Endodermal cell (in vitro differentiated cells): ENCODE data around the gene XPO6. TPM values are rescaled to one million over a fixed set of nuclear protein-coding genes. Genes with fewer than 3 reads are reported as not detected.

Experiments
- DNase-seq: peaks from one replicate; pipeline ENCODE4 v3.0.0-alpha.2; 2017
- H3K27ac ChIP-seq: 2 replicates; pipeline ENCODE4 v1.5.1; 2013; ENCODE audit warnings: mild to moderate bottlenecking, low read depth, low read length, moderate library complexity
- H3K27me3 ChIP-seq: 2 replicates; pipeline ENCODE4 v1.6.1; 2013; ENCODE audit warnings: mild to moderate bottlenecking, low read length, moderate library complexity; ENCODE audit not compliant: insufficient read depth, control insufficient read depth, poor library complexity, severe bottlenecking
- H3K36me3 ChIP-seq: 2 replicates; pipeline ENCODE4 v1.7.0; 2013; ENCODE audit warnings: mild to moderate bottlenecking, low read length, moderate library complexity; ENCODE audit not compliant: control insufficient read depth, insufficient read depth
- H3K4me1 ChIP-seq: one replicate; pipeline ENCODE4 v1.7.0; 2013; ENCODE audit warnings: low read length; ENCODE audit not compliant: control insufficient read depth, insufficient read depth
- H3K4me3 ChIP-seq: 2 replicates; pipeline ENCODE4 v1.5.1; 2013; ENCODE audit warnings: mild to moderate bottlenecking, low read length, moderate library complexity
- H3K9ac ChIP-seq: 2 replicates; pipeline ENCODE4 v1.6.1; 2013; ENCODE audit warnings: mild to moderate bottlenecking, low read length, moderate library complexity; ENCODE audit not compliant: poor library complexity, severe bottlenecking; ENCODE audit errors: extremely low read depth
- H3K9me3 ChIP-seq: 2 replicates; pipeline ENCODE4 v1.6.1; 2013; ENCODE audit warnings: mild to moderate bottlenecking, low read length, moderate library complexity; ENCODE audit not compliant: control insufficient read depth
- H3K27ac Mint-ChIP-seq: 2 replicates; pipeline ENCODE4 v1.8.0; 2020; ENCODE audit warnings: mixed read lengths
- H3K27me3 Mint-ChIP-seq: 2 replicates; pipeline ENCODE4 v1.8.0; 2021; ENCODE audit warnings: mild to moderate bottlenecking, mixed read lengths; ENCODE audit not compliant: insufficient read depth
- H3K36me3 Mint-ChIP-seq: 2 replicates; pipeline ENCODE4 v1.8.0; 2020; ENCODE audit warnings: low read depth, mixed read lengths
- H3K4me1 Mint-ChIP-seq: 2 replicates; pipeline ENCODE4 v1.8.0; 2020; ENCODE audit warnings: mixed read lengths
- H3K4me3 Mint-ChIP-seq: 2 replicates; pipeline ENCODE4 v1.8.0; 2020; ENCODE audit warnings: mild to moderate bottlenecking, moderate library complexity, mixed read lengths
- H3K9me3 Mint-ChIP-seq: 2 replicates; pipeline ENCODE4 v1.8.0; 2020; ENCODE audit warnings: mild to moderate bottlenecking, mixed read lengths
- WGBS, 2 experiments: methylation state at CpG; one replicate each; pipeline versions ENCODE4 v1.1.5 to v1.1.7; 2013; ENCODE audit warnings: missing lambda C conversion rate in 2 of 2, mixed read lengths in 1 of 2; ENCODE audit not compliant: insufficient coverage in 1 of 2, insufficient read length in 1 of 2; 5-methylcytosine and 5-hydroxymethylcytosine counted together
- total RNA-seq, 2 donors: library from RNA; stranded (reverse); fragmentation: NEBNext Ultra II Directional in 1 of 2; extraction: Animal tissue kit (Norgen Biotek cat#: 25700) in 1 of 2; gene quantifications; 2 replicates in 1 of 2; 3 replicates in 1 of 2; pipeline ENCODE4 v1.2.1, GENCODE V29; 2021
- TF ChIP-seq, protein P1 (sequence below): fragments of 200-600 bp; sonication (generic); conservative IDR thresholded peaks from 2 replicates; pipeline ENCODE4 v1.5.0; 2021; ENCODE audit warnings: antibody characterized with exemption, mild to moderate bottlenecking

Gene XPO6
- total RNA-seq, 2 donors from 2014 or later, result 84.7 to 92.4 TPM

DNA sequence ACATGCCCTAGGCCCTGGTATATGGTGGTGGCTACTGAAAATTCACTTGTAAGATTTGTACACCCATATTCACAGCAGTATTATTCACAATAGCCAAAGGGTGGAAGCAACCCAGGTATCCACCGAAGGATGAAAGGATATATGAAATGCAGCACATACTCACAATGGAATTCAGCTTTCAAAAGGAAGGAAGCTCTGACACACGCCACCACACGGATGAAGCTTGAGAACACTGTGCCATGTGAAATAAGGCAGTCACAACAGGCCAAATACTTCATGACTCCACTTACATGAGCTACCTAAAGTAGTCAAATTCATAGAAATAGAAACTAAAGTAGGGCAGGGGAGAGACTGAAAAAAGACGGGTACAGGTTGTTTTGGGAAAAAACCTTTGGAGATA is 2.9 kb downstream of the XPO6 start:
- Histone ChIP-seq H3K27me3 (no peaks in the 10 kb centered on the region), H3K27ac (no peak overlapping the region), H3K36me3 (peaks cover 39% of the 10 kb centered on the region), H3K9ac (no peak overlapping the region), H3K4me1 (peaks cover 12% of the 10 kb centered on the region), H3K4me3 (no peak overlapping the region), H3K9me3 (no peaks in the 10 kb centered on the region)
- H3K9me3 Mint-ChIP-seq, result no peaks in the 10 kb centered on the region
- H3K4me3 Mint-ChIP-seq, result no peak overlapping the region
- no peak overlapping the region for H3K27ac Mint-ChIP-seq
- no peaks in the 10 kb centered on the region for H3K27me3 Mint-ChIP-seq
- peaks cover 9% of the 10 kb centered on the region for H3K4me1 Mint-ChIP-seq
- 94 to 100% methylated on average over 2 to 4 of the region's 4 CpGs for WGBS, 2 experiments
- TF ChIP-seq, protein P1, sequence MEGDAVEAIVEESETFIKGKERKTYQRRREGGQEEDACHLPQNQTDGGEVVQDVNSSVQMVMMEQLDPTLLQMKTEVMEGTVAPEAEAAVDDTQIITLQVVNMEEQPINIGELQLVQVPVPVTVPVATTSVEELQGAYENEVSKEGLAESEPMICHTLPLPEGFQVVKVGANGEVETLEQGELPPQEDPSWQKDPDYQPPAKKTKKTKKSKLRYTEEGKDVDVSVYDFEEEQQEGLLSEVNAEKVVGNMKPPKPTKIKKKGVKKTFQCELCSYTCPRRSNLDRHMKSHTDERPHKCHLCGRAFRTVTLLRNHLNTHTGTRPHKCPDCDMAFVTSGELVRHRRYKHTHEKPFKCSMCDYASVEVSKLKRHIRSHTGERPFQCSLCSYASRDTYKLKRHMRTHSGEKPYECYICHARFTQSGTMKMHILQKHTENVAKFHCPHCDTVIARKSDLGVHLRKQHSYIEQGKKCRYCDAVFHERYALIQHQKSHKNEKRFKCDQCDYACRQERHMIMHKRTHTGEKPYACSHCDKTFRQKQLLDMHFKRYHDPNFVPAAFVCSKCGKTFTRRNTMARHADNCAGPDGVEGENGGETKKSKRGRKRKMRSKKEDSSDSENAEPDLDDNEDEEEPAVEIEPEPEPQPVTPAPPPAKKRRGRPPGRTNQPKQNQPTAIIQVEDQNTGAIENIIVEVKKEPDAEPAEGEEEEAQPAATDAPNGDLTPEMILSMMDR, result no peak
- DNase-seq, result no peak
- H3K36me3 Mint-ChIP-seq, result peaks cover 15% of the 10 kb centered on the region

DNA sequence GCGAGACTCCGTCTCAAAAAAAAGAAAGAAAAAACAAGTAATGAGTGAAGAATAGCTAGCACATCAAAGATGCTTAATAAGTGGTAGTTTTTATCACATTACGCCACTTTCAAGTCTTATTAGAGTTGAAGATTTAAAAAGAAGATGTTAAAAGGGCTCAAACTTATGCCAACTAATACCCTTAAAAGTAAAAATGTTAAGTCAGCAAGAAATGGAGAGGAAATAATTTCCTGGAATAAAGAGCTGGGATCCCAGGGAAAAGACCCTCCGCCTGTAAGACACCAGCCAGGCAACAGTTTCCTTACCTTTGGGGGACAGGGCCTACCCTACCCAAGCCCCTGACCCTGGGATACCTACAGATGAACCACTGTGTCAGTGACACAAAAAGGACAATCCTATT is 3.6 kb downstream of the XPO6 start:
- no peak overlapping the region for H3K4me3 Mint-ChIP-seq
- TF ChIP-seq, protein P1, result no peak

DNA sequence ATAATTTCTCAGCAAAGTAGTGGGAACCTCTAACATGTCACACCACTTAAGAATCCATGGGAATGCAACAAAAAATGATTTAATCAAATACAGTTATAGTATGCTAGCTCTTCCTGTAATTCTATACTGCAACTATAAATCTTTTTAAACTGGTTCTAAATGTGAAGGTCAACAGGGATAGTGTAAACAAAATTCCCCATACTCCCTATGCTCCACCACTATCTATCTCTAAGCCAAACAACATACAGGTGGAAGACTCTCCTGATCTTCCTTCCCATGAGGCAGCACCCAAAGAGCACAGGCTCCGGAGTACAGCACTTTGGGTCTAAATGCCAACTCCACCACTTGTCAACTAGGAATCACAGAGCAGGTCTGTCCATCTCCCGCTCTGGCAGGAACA is 4.4 kb downstream of the XPO6 start:
- Mint-ChIP-seq H3K9me3 (no peaks in the 10 kb centered on the region), H3K27ac (no peak overlapping the region), H3K27me3 (no peaks in the 10 kb centered on the region), H3K36me3 (peaks cover 15% of the 10 kb centered on the region), H3K4me3 (no peak overlapping the region), H3K4me1 (peaks cover 9% of the 10 kb centered on the region)
- H3K9me3 ChIP-seq, result no peaks in the 10 kb centered on the region
- no peaks in the 10 kb centered on the region for H3K27me3 ChIP-seq
- H3K36me3 ChIP-seq, result peaks cover 53% of the 10 kb centered on the region
- WGBS, 2 experiments, result 97% methylated on average over 2 of the region's 2 CpGs; no CpG with 5 or more reads in 1 of the 2 experiments
- H3K27ac ChIP-seq, result no peak overlapping the region
- no peak overlapping the region for H3K9ac ChIP-seq
- TF ChIP-seq, protein P1, result no peak
- H3K4me1 ChIP-seq, result peaks cover 12% of the 10 kb centered on the region
- H3K4me3 ChIP-seq, result no peak overlapping the region
- no peak for DNase-seq

More for the DNA sequence above, 3.6 kb downstream of the XPO6 start:
- Mint-ChIP-seq H3K27me3 (no peaks in the 10 kb centered on the region), H3K4me1 (peaks cover 9% of the 10 kb centered on the region), H3K9me3 (no peaks in the 10 kb centered on the region), H3K36me3 (peaks cover 15% of the 10 kb centered on the region), H3K27ac (no peak overlapping the region)
- peaks cover 46% of the 10 kb centered on the region for H3K36me3 ChIP-seq
- H3K9ac ChIP-seq, result no peak overlapping the region
- H3K27ac ChIP-seq, result no peak overlapping the region
- 88 to 96% methylated on average over 4 of the region's 4 CpGs for WGBS, 2 experiments
- DNase-seq, result no peak
- H3K9me3 ChIP-seq, result no peaks in the 10 kb centered on the region
- peaks cover 12% of the 10 kb centered on the region for H3K4me1 ChIP-seq
- no peak overlapping the region for H3K4me3 ChIP-seq
- no peaks in the 10 kb centered on the region for H3K27me3 ChIP-seq
